Breast epithelium (tissue), 4 donors: ENCODE measurements around the gene MYO5A. TPM values are rescaled to one million over a fixed set of nuclear protein-coding genes. Genes with fewer than 3 reads are reported as not detected.

Experiments
- DNase-seq, 2 donors: peaks; one replicate each; pipeline ENCODE4 v3.0.0-alpha.2; 2019; ENCODE audit warnings: low spot score in 2 of 2
- H3K27ac ChIP-seq, 2 donors: fragments of 200-600 bp; sonication (generic) in 1 of 2; one replicate each; pipeline ENCODE4 v1.5.1; 2016 to 2019; ENCODE audit warnings: mild to moderate bottlenecking in 1 of 2
- H3K27me3 ChIP-seq, 2 donors: fragments of 200-600 bp; sonication (generic) in 1 of 2; one replicate each; pipeline versions ENCODE4 v1.5.1 to v1.6.0; 2017 to 2019; ENCODE audit warnings: control low read depth in 1 of 2, mild to moderate bottlenecking in 1 of 2
- H3K36me3 ChIP-seq: fragments of 200-600 bp; one replicate; pipeline ENCODE4 v1.5.1; 2019
- H3K4me1 ChIP-seq, 2 donors: fragments of 200-600 bp; sonication (generic); one replicate each; pipeline ENCODE4 v1.5.1; 2016 to 2019; ENCODE audit warnings: control low read depth in 1 of 2
- H3K4me3 ChIP-seq, 3 donors: fragments of 200-600 bp; sonication (generic); 1 replicate in 2 of 3; 2 replicates in 1 of 3; pipeline ENCODE4 v1.5.1; 2016 to 2019; ENCODE audit warnings: mild to moderate bottlenecking in 3 of 3, moderate library complexity in 2 of 3
- H3K9me3 ChIP-seq, 2 donors: fragments of 200-600 bp; sonication (generic) in 1 of 2; one replicate each; pipeline ENCODE4 v1.5.1; 2016 to 2019; ENCODE audit warnings: control low read depth in 1 of 2
- POLR2A ChIP-seq: fragments of 450-650 bp; IDR thresholded peaks from one replicate; pipeline ENCODE4 v1.6.1; 2016; ENCODE audit warnings: antibody characterized with exemption, mild to moderate bottlenecking, moderate library complexity
- POLR2AphosphoS5 ChIP-seq, 3 donors: sonication (generic); formaldehyde crosslinking; IDR thresholded peaks; one replicate each; pipeline ENCODE4 v1.6.1; 2017; ENCODE audit warnings: antibody characterized with exemption in 3 of 3
- intact Hi-C: fragments of 100-400 bp; cut with DNase I; formaldehyde crosslinking; loops from one replicate; pipeline ENCODE4 v1.15.1; 2023; ENCODE audit warnings: low total_unique reads
- total RNA-seq, 3 donors: library from RNA; depleted of rRNA; stranded (reverse); fragments of >200 nt; gene quantifications; one replicate each; pipeline ENCODE4 v1.1.0, GENCODE V29; 2016
- TF ChIP-seq, protein P1 (sequence below), 3 donors: fragments of 450-650 bp; IDR thresholded peaks; one replicate each; pipeline ENCODE4 v1.5.1; 2016 to 2017; ENCODE audit warnings: antibody characterized with exemption in 3 of 3, mild to moderate bottlenecking in 3 of 3, moderate library complexity in 3 of 3

MYO5A gene
- total RNA-seq, 3 donors from 2014 or later = 34.1 to 77.4 (median 34.4) TPM

DNA sequence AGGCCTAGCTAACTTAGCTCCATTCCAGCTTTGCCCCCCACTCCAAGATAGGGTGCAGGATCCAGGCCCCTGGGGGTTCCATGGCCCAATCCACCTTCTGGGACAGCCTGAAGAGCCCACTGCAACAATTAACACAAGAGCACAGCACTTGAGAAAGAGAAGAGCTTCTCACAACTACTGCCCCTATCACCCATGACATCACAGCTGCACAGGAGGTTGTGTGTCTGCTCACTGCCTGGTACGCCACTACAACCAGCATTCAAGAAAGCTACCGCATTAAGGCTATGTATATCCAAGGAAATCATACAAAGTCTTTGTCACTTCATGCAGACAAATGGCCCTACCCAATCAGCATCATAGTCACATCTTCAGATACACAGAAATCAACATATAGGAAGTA is 62.0 kb downstream of the MYO5A start:
- Histone ChIP-seq H3K4me1 (no peaks in the 10 kb centered on the region), H3K4me3 (no peak overlapping the region), H3K9me3 (peaks cover 7 to 15% of the 10 kb centered on the region in 2 donors), H3K27ac (no peak overlapping the region), H3K36me3 (no peaks in the 10 kb centered on the region), H3K27me3 (no peaks in the 10 kb centered on the region)
- intact Hi-C loops = no loop called here
- DNase-seq = no peak
- TF ChIP-seq, protein P1, sequence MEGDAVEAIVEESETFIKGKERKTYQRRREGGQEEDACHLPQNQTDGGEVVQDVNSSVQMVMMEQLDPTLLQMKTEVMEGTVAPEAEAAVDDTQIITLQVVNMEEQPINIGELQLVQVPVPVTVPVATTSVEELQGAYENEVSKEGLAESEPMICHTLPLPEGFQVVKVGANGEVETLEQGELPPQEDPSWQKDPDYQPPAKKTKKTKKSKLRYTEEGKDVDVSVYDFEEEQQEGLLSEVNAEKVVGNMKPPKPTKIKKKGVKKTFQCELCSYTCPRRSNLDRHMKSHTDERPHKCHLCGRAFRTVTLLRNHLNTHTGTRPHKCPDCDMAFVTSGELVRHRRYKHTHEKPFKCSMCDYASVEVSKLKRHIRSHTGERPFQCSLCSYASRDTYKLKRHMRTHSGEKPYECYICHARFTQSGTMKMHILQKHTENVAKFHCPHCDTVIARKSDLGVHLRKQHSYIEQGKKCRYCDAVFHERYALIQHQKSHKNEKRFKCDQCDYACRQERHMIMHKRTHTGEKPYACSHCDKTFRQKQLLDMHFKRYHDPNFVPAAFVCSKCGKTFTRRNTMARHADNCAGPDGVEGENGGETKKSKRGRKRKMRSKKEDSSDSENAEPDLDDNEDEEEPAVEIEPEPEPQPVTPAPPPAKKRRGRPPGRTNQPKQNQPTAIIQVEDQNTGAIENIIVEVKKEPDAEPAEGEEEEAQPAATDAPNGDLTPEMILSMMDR (IDR thresholded peaks at IDR 0.05) = no peak
- no peak for TF ChIP-seq POLR2AphosphoS5 (IDR thresholded peaks at IDR 0.05)
- TF ChIP-seq POLR2A = no peak

DNA sequence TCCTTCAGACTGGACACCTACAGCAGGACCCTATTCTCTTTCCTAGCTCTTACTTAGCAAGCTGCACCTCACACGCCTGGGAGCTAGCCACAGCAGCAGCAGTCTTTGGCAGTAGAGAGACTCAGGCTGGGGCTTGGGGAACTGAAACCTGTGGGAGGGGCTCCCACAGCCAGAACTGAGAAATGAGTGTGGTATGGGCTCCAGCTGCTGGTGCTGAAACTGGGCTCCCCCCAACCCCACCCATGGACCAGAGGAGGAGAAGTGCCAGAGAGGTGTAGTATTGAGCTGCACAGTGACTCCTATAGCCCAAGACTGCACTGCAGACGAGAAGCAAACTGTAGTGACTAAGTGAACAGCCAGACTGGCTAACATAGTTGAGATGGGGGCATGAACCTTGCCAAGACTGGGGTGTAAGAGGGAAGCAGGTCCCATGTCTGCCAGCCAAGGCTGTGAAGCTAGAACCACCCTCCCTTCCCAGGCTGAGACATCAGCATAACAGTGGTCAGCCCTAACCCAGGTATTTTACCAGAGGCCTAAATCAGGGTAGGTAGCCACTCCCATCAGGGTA is 62.5 kb downstream of the MYO5A start:
- no peaks in the 10 kb centered on the region for H3K4me1 ChIP-seq
- no peak for DNase-seq
- no peaks in the 10 kb centered on the region for H3K36me3 ChIP-seq
- TF ChIP-seq, protein P1 (IDR thresholded peaks at IDR 0.05) = no peak
- no peak for TF ChIP-seq POLR2AphosphoS5 (IDR thresholded peaks at IDR 0.05)
- TF ChIP-seq POLR2A = no peak
- H3K27me3 ChIP-seq = no peaks in the 10 kb centered on the region
- H3K4me3 ChIP-seq = no peak overlapping the region
- H3K27ac ChIP-seq = no peak overlapping the region
- peaks cover 7 to 15% of the 10 kb centered on the region in 2 donors for H3K9me3 ChIP-seq
- intact Hi-C loops = no loop called here

DNA sequence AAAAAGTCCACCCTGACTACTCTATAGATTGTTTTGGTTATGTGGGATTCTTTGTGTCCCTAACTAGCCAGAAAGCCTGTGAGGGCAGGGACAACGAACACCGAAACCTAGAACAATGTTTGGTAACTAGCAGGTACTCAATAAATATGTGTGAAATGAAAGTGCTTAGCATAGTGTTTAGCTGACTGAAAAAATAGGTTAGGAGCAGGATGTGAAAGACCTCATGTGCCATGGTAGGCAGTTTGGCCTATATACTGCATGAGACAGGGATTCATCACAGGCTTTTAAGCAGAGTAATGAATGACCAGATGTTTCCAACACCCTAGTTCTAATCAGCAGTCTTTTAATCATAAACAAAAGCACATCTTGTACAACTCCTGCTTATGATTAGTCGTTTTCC is 64.2 kb downstream of the MYO5A start:
- intact Hi-C loops = no loop called here
- H3K4me1 ChIP-seq = no peaks in the 10 kb centered on the region
- no peak overlapping the region for H3K27ac ChIP-seq
- no peaks in the 10 kb centered on the region for H3K27me3 ChIP-seq
- H3K4me3 ChIP-seq = no peak overlapping the region
- DNase-seq = no peak
- TF ChIP-seq, protein P1 (IDR thresholded peaks at IDR 0.05) = no peak
- no peak for TF ChIP-seq POLR2A
- TF ChIP-seq POLR2AphosphoS5 (IDR thresholded peaks at IDR 0.05) = no peak
- H3K9me3 ChIP-seq = peaks cover 7 to 15% of the 10 kb centered on the region in 2 donors
- H3K36me3 ChIP-seq = no peaks in the 10 kb centered on the region

DNA sequence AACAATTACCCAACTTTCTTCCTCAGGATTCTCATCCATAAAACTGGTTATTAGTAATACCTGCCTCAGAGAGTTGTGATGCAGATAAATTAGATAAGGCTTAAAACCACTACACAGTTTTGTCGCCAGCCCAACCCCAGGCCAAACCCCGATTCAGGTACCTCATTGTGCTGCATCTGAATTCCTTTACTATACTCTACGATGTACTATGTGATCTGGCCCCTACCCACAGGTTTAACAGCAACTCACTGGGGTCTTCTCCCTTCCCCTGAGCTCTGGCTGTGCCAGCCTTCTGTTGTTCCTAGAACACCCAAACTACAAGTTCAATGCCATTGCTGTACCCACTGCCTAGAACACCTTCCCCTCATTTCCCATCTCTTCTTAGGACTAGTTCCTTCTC is 64.6 kb downstream of the MYO5A start:
- no peaks in the 10 kb centered on the region for H3K36me3 ChIP-seq
- H3K9me3 ChIP-seq = peaks cover 7 to 15% of the 10 kb centered on the region in 2 donors
- H3K27ac ChIP-seq = no peak overlapping the region
- no peak for TF ChIP-seq POLR2A
- TF ChIP-seq, protein P1 (IDR thresholded peaks at IDR 0.05) = no peak
- no peak for TF ChIP-seq POLR2AphosphoS5 (IDR thresholded peaks at IDR 0.05)
- no peak for DNase-seq
- no peaks in the 10 kb centered on the region for H3K4me1 ChIP-seq
- H3K27me3 ChIP-seq = no peaks in the 10 kb centered on the region
- no peak overlapping the region for H3K4me3 ChIP-seq
- intact Hi-C loops = no loop called here

DNA sequence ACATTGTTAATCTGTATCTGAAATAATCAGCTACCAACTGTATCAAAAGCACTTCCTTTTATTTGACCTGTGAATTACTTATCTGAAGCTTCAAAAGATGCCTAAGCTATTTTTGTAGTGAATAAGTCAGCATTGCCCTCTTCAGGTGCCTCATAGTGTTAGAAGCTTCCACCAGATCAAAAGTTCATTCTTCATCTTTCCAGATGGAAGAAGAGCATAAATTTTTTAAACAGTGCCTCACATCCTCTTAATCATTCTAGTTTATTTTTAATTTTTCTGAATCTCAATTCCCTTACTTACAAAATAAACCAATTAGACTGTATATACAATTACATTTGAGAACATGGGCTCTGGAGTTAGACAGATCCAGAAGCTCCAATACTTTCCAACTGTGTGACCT is 65.0 kb downstream of the MYO5A start:
- Histone ChIP-seq H3K9me3 (peaks cover 7 to 14% of the 10 kb centered on the region in 2 donors), H3K4me3 (no peak overlapping the region), H3K27ac (no peak overlapping the region), H3K36me3 (no peaks in the 10 kb centered on the region), H3K4me1 (no peaks in the 10 kb centered on the region), H3K27me3 (no peaks in the 10 kb centered on the region)
- intact Hi-C loops = loop anchor here (2.0 kb wide), 1 partner anchor 69 kb away; no protein-coding TSS in a partner anchor
- no peak for TF ChIP-seq POLR2AphosphoS5 (IDR thresholded peaks at IDR 0.05)
- TF ChIP-seq, protein P1 (IDR thresholded peaks at IDR 0.05) = no peak
- TF ChIP-seq POLR2A = no peak
- no peak for DNase-seq
